Nephron progenitor cell (in vitro differentiated cells): ENCODE measurements around the gene DET1.

Experiments
- DNase-seq: peaks from one replicate; pipeline ENCODE4 v3.0.0; 2021
- H3K27ac Mint-ChIP-seq: 2 replicates; pipeline ENCODE4 v1.8.0; 2021; ENCODE audit warnings: mild to moderate bottlenecking, moderate library complexity, mixed read lengths
- H3K27me3 Mint-ChIP-seq: 2 replicates; pipeline ENCODE4 v1.8.0; 2021; ENCODE audit warnings: mild to moderate bottlenecking, low read depth, mixed read lengths; ENCODE audit not compliant: poor library complexity
- H3K36me3 Mint-ChIP-seq: 2 replicates; pipeline ENCODE4 v1.8.0; 2021; ENCODE audit warnings: low read depth, mixed read lengths
- H3K4me1 Mint-ChIP-seq: 2 replicates; pipeline ENCODE4 v1.8.0; 2021; ENCODE audit warnings: mixed read lengths
- H3K4me3 Mint-ChIP-seq: 2 replicates; pipeline ENCODE4 v1.8.0; 2021; ENCODE audit warnings: mild to moderate bottlenecking, moderate library complexity, mixed read lengths
- H3K9me3 Mint-ChIP-seq: 2 replicates; pipeline ENCODE4 v1.8.0; 2021; ENCODE audit warnings: mild to moderate bottlenecking, moderate library complexity, mixed read lengths
- TF ChIP-seq, protein P1 (sequence below): fragments of 200-600 bp; sonication (generic); IDR thresholded peaks from 2 replicates; pipeline ENCODE4 v1.5.0; 2021; ENCODE audit warnings: antibody characterized with exemption

The DET1 gene

DNA sequence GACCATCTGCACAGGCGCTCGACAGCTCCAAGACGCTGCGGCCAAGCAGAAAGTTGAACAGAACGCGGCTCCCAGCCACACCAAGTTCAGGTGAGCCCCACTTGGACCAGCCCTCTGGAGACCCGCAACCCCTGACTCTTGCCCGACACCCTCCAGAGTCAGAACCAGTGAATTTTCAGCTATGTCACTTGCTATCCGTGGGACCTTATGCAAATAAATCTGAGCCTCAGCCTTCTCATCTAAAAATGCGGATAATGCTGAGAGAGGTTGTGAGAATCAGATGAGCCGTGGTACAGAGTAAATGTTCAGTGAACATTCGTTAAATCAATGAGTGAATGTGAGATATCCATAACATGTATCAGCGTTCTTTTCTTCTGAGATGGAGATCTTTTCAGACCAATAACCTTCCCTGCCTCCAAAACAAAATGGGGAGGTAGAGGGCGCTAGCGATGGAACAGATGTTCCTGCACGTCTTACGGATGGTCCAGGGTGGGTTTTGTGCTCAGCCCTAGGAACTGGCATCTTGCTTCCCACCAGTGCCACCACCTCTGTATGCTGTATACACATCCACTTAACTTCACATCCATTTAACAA lies 78.4 kb downstream of the DET1 start:
- peak overlapping the region; percentile 95 for H3K4me3 Mint-ChIP-seq
- H3K36me3 Mint-ChIP-seq = peaks cover 29% of the 10 kb centered on the region
- DNase-seq = peak; percentile 18
- H3K27me3 Mint-ChIP-seq = no peaks in the 10 kb centered on the region
- no peaks in the 10 kb centered on the region for H3K9me3 Mint-ChIP-seq
- H3K4me1 Mint-ChIP-seq = peaks cover 26% of the 10 kb centered on the region
- H3K27ac Mint-ChIP-seq = peak overlapping the region; percentile 100
- TF ChIP-seq, protein P1, sequence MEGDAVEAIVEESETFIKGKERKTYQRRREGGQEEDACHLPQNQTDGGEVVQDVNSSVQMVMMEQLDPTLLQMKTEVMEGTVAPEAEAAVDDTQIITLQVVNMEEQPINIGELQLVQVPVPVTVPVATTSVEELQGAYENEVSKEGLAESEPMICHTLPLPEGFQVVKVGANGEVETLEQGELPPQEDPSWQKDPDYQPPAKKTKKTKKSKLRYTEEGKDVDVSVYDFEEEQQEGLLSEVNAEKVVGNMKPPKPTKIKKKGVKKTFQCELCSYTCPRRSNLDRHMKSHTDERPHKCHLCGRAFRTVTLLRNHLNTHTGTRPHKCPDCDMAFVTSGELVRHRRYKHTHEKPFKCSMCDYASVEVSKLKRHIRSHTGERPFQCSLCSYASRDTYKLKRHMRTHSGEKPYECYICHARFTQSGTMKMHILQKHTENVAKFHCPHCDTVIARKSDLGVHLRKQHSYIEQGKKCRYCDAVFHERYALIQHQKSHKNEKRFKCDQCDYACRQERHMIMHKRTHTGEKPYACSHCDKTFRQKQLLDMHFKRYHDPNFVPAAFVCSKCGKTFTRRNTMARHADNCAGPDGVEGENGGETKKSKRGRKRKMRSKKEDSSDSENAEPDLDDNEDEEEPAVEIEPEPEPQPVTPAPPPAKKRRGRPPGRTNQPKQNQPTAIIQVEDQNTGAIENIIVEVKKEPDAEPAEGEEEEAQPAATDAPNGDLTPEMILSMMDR = no peak

DNA sequence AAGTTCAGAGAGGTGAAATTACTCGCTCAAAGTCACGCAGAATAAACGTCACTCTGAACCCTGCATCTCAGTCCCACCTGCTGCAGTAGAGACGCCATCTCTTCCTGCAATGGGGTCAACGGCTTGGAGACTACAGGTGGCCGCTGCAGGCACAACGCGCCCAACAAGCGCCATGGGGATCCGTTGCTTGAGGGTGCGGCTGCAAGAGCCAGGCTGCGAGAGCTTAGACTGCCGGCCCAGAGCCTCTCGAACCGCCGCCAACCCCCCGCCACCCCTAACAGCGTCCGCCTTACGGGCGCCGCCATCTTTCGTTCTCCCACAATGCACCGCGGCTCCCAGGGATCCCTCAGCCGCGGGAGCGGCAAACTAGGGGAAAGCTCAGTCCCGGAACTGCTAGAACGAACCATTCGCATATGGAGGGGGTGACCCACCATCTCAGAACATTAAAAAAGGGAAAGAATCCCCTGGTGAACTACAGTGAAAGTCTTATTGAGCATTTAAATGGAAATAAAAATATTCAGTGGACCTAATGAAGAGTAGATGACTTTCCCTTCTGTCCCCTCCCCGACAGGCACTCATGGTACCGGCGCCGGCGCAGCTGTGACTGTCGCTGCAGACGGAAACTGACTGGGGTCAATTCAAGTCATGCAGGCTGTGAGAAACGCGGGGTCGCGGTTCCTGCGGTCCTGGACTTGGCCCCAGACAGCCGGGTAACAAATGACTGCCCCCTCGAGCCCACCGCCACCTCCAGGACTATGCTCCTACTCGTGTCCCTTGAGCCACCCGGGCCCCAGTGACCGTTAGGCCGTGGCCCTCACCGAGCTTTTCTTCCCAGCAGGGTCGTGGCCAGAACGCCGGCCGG lies 79.2 kb downstream of the DET1 start, which contains the start of the genes MRPL46 and MRPS11:
MRPL46 (minus strand) TSS at position 316 of the 862 bp plus-strand sequence; CDS start at position 305, 11 bp downstream.
MRPS11 (plus strand) TSS at position 636 of the 862 bp plus-strand sequence; CDS start at position 646, 10 bp downstream.
- H3K27me3 Mint-ChIP-seq = no peaks in the 10 kb centered on the region
- TF ChIP-seq, protein P1 = no peak
- peak within 1 kb of the TSS; percentile 95 for H3K4me3 Mint-ChIP-seq
- peaks cover 26% of the 10 kb centered on the region for H3K4me1 Mint-ChIP-seq
- H3K36me3 Mint-ChIP-seq = peaks cover 25% of the 10 kb centered on the region
- peak within 1 kb of the TSS; percentile 100 for H3K27ac Mint-ChIP-seq
- peak; percentile 94 for DNase-seq
- no peaks in the 10 kb centered on the region for H3K9me3 Mint-ChIP-seq

DNA sequence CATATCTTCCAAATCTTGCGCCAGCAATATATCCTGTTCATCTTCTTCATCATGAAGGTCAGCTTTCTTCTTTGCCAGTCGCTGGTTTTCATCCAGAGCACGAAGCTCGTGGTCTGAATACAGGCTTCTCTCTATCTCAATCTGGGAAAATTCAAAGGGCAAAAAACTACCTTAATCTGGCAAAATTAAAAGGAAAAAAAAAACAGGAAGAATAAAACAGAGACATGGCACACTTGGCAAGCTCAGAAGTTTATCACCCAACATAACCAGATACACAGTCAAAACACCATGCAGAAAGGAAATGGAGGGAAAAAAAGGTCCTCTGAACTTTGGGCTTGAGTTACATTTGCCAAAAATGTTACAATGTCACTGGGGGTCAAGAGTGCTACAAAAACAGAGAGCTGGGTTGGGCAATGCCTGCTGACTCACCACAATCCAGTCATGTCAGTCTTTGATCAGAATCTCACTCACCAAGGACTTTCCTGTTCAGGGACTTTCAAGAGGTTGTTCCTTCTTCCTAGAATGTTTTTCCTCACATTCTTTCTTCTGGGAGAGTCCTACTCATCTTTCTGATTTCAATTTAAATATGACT lies 80.8 kb downstream of the DET1 start:
- TF ChIP-seq, protein P1 = no peak
- H3K9me3 Mint-ChIP-seq = no peaks in the 10 kb centered on the region
- H3K36me3 Mint-ChIP-seq = peaks cover 23% of the 10 kb centered on the region
- H3K27me3 Mint-ChIP-seq = no peaks in the 10 kb centered on the region
- peak overlapping the region; percentile 80 for H3K27ac Mint-ChIP-seq
- H3K4me1 Mint-ChIP-seq = peaks cover 26% of the 10 kb centered on the region
- no peak for DNase-seq
- peak overlapping the region; percentile 95 for H3K4me3 Mint-ChIP-seq

DNA sequence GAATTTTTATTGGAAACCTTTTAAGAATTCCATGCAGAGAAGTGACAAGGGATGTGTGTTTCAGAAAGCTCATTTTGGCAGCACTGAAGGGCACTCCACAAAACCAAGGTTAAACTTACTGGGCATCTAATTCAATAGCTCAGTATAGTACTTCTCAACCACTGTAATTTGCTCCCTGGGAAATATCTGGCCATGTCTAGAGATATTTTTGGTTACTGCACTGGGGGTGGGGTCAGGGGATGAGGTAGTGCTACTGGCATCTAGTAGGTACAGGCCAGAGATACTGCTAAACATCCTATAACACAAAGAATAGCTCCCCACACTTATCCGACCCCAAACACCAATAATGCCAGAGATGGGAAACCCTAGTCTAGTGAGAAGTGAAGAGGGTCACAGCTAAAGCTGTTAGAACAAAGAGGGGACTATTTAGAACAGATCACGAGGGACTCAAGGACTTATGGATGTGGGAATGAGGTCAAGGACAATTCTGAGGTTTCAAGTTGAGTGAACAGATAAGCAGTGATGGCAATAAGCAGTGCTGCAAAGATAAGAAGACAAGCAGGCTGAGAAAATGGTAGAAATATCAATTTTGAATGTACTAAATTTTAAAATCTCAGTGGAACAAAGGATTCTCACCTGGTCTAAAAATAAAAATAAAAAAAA lies 82.5 kb downstream of the DET1 start:
- DNase-seq = no peak
- H3K36me3 Mint-ChIP-seq = peaks cover 23% of the 10 kb centered on the region
- TF ChIP-seq, protein P1 = no peak
- H3K4me3 Mint-ChIP-seq = no peak overlapping the region
- no peaks in the 10 kb centered on the region for H3K27me3 Mint-ChIP-seq
- no peaks in the 10 kb centered on the region for H3K9me3 Mint-ChIP-seq
- peaks cover 26% of the 10 kb centered on the region for H3K4me1 Mint-ChIP-seq
- no peak overlapping the region for H3K27ac Mint-ChIP-seq
